CD14-positive monocyte (primary cell): ENCODE results near the gene SINHCAF. TPM values are rescaled to one million over a fixed set of nuclear protein-coding genes. Genes with fewer than 3 reads are reported as not detected.

Source experiments
- DNase-seq, 3 donors: peaks; one replicate each; pipeline ENCODE4 v3.0.0-alpha.2; 2011 to 2022
- H2AFZ ChIP-seq: 2 replicates; pipeline ENCODE4 v1.6.0; 2012; ENCODE audit warnings: mild to moderate bottlenecking, low read depth, low read length, inconsistent platforms; ENCODE audit not compliant: insufficient read depth, poor library complexity, severe bottlenecking
- H3K27ac ChIP-seq, 2 donors: 1 replicate in 1 of 2; 2 replicates in 1 of 2; pipeline ENCODE4 v1.5.1; 2012 to 2013; ENCODE audit warnings: low read length in 2 of 2, control low read depth in 1 of 2, inconsistent platforms in 1 of 2, low read depth in 1 of 2, mild to moderate bottlenecking in 1 of 2
- H3K27me3 ChIP-seq, 2 donors: one replicate each; pipeline versions ENCODE4 v1.6.0 to v1.6.1; 2011 to 2013; ENCODE audit warnings: low read length in 2 of 2; ENCODE audit not compliant: control insufficient read depth in 2 of 2, insufficient read depth in 2 of 2
- H3K36me3 ChIP-seq, 2 donors: replicated peaks in 1 of 2; 1 replicate in 1 of 2; 2 replicates in 1 of 2; pipeline versions ENCODE4 v1.5.1 to v1.6.1; 2012 to 2013; ENCODE audit warnings: low read length in 2 of 2, control low read depth in 1 of 2, inconsistent platforms in 1 of 2, mild to moderate bottlenecking in 1 of 2; ENCODE audit not compliant: insufficient read depth in 2 of 2, control insufficient read depth in 1 of 2
- H3K4me1 ChIP-seq, 2 donors: 1 replicate in 1 of 2; 2 replicates in 1 of 2; pipeline versions ENCODE4 v1.5.1 to v1.6.1; 2012 to 2013; ENCODE audit warnings: low read length in 2 of 2, control low read depth in 1 of 2, inconsistent platforms in 1 of 2, mild to moderate bottlenecking in 1 of 2, moderate library complexity in 1 of 2; ENCODE audit not compliant: insufficient read depth in 2 of 2, control insufficient read depth in 1 of 2
- H3K4me2 ChIP-seq: replicated peaks from 2 replicates; pipeline ENCODE3; 2012; ENCODE audit warnings: low read length, moderate library complexity, mild to moderate bottlenecking; ENCODE audit not compliant: poor library complexity, severe bottlenecking; ENCODE audit errors: extremely low read depth
- H3K4me3 ChIP-seq, 3 experiments: fragments of 200-600 bp in 1 of 3; sonication (generic) in 1 of 3; replicated peaks in 1 of 3; 1 replicate in 2 of 3; 2 replicates in 1 of 3; pipeline ENCODE4 v1.5.1; 2011 to 2013; ENCODE audit warnings: low read length in 3 of 3, mild to moderate bottlenecking in 3 of 3, control low read depth in 2 of 3, low read depth in 2 of 3, inconsistent platforms in 1 of 3, moderate library complexity in 1 of 3
- H3K79me2 ChIP-seq: 2 replicates; pipeline ENCODE4 v1.6.0; 2012; ENCODE audit warnings: mild to moderate bottlenecking, control low read depth, inconsistent platforms, low read length, moderate library complexity; ENCODE audit not compliant: insufficient read depth
- H3K9ac ChIP-seq: 2 replicates; pipeline ENCODE4 v1.6.0; 2017; ENCODE audit warnings: low read length, mild to moderate bottlenecking; ENCODE audit not compliant: insufficient read depth, poor library complexity, severe bottlenecking
- H3K9me3 ChIP-seq, 2 donors: replicated peaks in 1 of 2; 1 replicate in 1 of 2; 2 replicates in 1 of 2; pipeline versions ENCODE4 v1.5.1 to v1.6.1; 2012 to 2013; ENCODE audit warnings: low read length in 2 of 2, control low read depth in 1 of 2; ENCODE audit not compliant: control insufficient read depth in 1 of 2, insufficient read depth in 1 of 2
- H4K20me1 ChIP-seq: 2 replicates; pipeline ENCODE4 v1.6.0; 2012; ENCODE audit warnings: mild to moderate bottlenecking, low read length, control low read depth, moderate library complexity; ENCODE audit not compliant: insufficient read depth
- H3K27ac Mint-ChIP-seq, 7 donors: one replicate each; pipeline ENCODE4 v1.8.0; 2020; ENCODE audit warnings: mild to moderate bottlenecking in 7 of 7, mixed read lengths in 7 of 7, moderate library complexity in 6 of 7, inconsistent platforms in 2 of 7
- H3K27me3 Mint-ChIP-seq, 3 donors: one replicate each; pipeline ENCODE4 v1.8.0; 2021 to 2022; ENCODE audit warnings: low read depth in 3 of 3, mild to moderate bottlenecking in 3 of 3, mixed read lengths in 3 of 3, moderate library complexity in 3 of 3, inconsistent platforms in 1 of 3
- H3K36me3 Mint-ChIP-seq, 2 donors: one replicate each; pipeline ENCODE4 v1.8.0; 2020; ENCODE audit warnings: mixed read lengths in 2 of 2, inconsistent platforms in 1 of 2, mild to moderate bottlenecking in 1 of 2
- H3K4me1 Mint-ChIP-seq: one replicate; pipeline ENCODE4 v1.8.0; 2020; ENCODE audit warnings: mild to moderate bottlenecking, mixed read lengths
- H3K4me3 Mint-ChIP-seq, 2 donors: one replicate each; pipeline ENCODE4 v1.8.0; 2020; ENCODE audit warnings: mild to moderate bottlenecking in 2 of 2, mixed read lengths in 2 of 2, moderate library complexity in 1 of 2
- H3K9me3 Mint-ChIP-seq, 7 donors: one replicate each; pipeline ENCODE4 v1.8.0; 2020 to 2022; ENCODE audit warnings: mixed read lengths in 7 of 7, mild to moderate bottlenecking in 6 of 7, moderate library complexity in 6 of 7, inconsistent platforms in 2 of 7
- WGBS: methylation state at CpG from one replicate; pipeline ENCODE4 v1.1.5; 2013; ENCODE audit warnings: missing lambda C conversion rate; ENCODE audit not compliant: insufficient coverage; 5-methylcytosine and 5-hydroxymethylcytosine counted together
- intact Hi-C, 2 donors: fragments of 100-400 bp; cut with micrococcal nuclease; formaldehyde crosslinking; loops; one replicate each; pipeline versions ENCODE4 v1.15.0 to v1.15.1; 2023
- polyA plus RNA-seq, 3 donors: library from polyadenylated mRNA; depleted of rRNA in 1 of 3; unstranded in 2 of 3; stranded (reverse) in 1 of 3; fragments of 300-500 nt in 2 of 3; fragments of >200 nt in 1 of 3; fragmentation: Illumina TruSeq in 2 of 3; gene quantifications; 1 replicate in 2 of 3; 2 replicates in 1 of 3; pipeline ENCODE4 v1.2.3, GENCODE V29; 2012 to 2021
- TF ChIP-seq, protein P1 (sequence below): fragments of 200-600 bp; IDR thresholded peaks from one replicate; pipeline ENCODE4 v1.8.0; 2022; ENCODE audit warnings: antibody characterized with exemption, mild to moderate bottlenecking

Gene SINHCAF
- polyA plus RNA-seq, 3 donors = 14.2 to 20.2 (median 20.1) TPM

DNA sequence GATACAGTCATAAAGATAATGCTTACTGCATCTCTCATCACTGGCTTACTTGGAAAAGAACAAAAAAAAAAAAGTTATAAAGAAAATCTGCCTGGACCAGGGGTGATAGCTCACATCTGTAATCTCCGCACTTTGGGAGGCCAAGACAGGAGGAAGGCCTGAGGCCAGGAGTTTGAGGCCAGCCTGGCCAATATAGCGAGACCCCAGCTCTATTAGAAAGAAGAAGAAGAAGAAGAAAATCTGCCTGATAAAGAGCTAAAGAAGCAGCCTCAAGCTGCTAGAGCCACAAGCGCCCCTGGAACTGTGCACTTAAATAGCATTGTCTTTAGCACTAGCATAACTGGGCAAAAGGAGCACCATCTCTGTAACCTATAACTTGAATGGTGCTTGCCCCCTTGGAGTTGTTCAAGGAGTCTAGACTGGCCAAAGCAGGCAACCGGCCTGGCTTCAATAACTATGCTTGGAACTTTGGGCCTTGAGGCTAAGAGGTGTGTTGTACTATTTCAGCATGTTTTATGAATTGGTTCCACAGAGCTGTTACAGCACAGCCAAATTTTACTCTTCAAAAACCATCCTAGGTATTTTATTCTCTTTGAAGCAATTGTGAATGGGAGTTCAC is 53.2 kb downstream of the SINHCAF start:
- H3K4me1 ChIP-seq = no peaks in the 10 kb centered on the region
- H3K36me3 Mint-ChIP-seq = peaks cover 12 to 18% of the 10 kb centered on the region in 2 donors
- no peak overlapping the region for H3K27ac ChIP-seq
- no peak for DNase-seq
- no peaks in the 10 kb centered on the region for H3K4me1 Mint-ChIP-seq
- no peaks in the 10 kb centered on the region for H3K9me3 ChIP-seq
- H3K4me2 ChIP-seq = no peak overlapping the region
- no peaks in the 10 kb centered on the region for H3K79me2 ChIP-seq
- H4K20me1 ChIP-seq = no peaks in the 10 kb centered on the region
- H3K4me3 ChIP-seq = no peak overlapping the region
- no peak overlapping the region for H2AFZ ChIP-seq
- H3K4me3 Mint-ChIP-seq = no peak overlapping the region
- 100% methylated on average over 2 of the region's 4 CpGs for WGBS
- no peaks in the 10 kb centered on the region for H3K27me3 ChIP-seq
- H3K27ac Mint-ChIP-seq = no peak overlapping the region
- no peaks in the 10 kb centered on the region for H3K9me3 Mint-ChIP-seq
- H3K9ac ChIP-seq = no peak overlapping the region
- no peaks in the 10 kb centered on the region for H3K27me3 Mint-ChIP-seq
- H3K36me3 ChIP-seq = peaks cover 5 to 29% of the 10 kb centered on the region in 2 donors
- TF ChIP-seq, protein P1, sequence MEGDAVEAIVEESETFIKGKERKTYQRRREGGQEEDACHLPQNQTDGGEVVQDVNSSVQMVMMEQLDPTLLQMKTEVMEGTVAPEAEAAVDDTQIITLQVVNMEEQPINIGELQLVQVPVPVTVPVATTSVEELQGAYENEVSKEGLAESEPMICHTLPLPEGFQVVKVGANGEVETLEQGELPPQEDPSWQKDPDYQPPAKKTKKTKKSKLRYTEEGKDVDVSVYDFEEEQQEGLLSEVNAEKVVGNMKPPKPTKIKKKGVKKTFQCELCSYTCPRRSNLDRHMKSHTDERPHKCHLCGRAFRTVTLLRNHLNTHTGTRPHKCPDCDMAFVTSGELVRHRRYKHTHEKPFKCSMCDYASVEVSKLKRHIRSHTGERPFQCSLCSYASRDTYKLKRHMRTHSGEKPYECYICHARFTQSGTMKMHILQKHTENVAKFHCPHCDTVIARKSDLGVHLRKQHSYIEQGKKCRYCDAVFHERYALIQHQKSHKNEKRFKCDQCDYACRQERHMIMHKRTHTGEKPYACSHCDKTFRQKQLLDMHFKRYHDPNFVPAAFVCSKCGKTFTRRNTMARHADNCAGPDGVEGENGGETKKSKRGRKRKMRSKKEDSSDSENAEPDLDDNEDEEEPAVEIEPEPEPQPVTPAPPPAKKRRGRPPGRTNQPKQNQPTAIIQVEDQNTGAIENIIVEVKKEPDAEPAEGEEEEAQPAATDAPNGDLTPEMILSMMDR = no peak
- intact Hi-C loops = loop anchor here in 1 of 2 donors (5.0 kb wide), 1 partner anchor 425 kb away; no protein-coding TSS in a partner anchor

DNA sequence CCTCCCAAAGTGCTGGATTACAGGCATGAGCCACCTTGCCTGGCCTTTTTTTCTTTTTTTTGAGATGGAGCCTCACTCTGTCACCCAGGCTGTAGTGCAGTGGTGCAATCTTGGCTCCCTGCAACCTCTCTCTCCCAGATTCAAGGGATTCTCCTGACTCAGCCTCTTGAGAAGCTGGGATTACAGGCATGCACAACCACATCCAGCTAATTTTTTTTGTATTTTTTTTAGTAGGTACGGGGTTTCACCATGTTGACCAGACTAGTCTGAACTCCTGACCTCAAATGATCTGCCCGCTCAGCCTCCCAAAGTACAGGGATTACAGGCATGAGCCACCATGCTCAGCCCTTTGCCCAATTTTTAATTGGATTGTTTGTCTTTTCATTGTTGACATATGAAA is 58.0 kb downstream of the SINHCAF start:
- intact Hi-C loops = no loop called here
- WGBS = no CpG with 5 or more reads among the region's 2 CpGs
- H3K4me3 Mint-ChIP-seq = no peak overlapping the region

More for the DNA sequence above, 58.0 kb downstream of the SINHCAF start:
- no peak for DNase-seq
- Mint-ChIP-seq H3K36me3 (no peaks in the 10 kb centered on the region), H3K9me3 (peaks cover 0 to 2% (median 0%) of the 10 kb centered on the region in 7 donors), H3K27me3 (peaks cover 0 to 2% (median 1%) of the 10 kb centered on the region in 3 donors), H3K27ac (peak overlapping the region in 1 of 7 donors; percentile 23), H3K4me1 (no peaks in the 10 kb centered on the region)
- no peak overlapping the region for H3K4me3 ChIP-seq
- no peak overlapping the region for H2AFZ ChIP-seq
- no peaks in the 10 kb centered on the region for H3K9me3 ChIP-seq
- H3K79me2 ChIP-seq = no peaks in the 10 kb centered on the region
- H3K4me1 ChIP-seq = no peaks in the 10 kb centered on the region
- no peak overlapping the region for H3K9ac ChIP-seq
- no peaks in the 10 kb centered on the region for H3K27me3 ChIP-seq
- TF ChIP-seq, protein P1 = no peak
- no peak overlapping the region for H3K4me2 ChIP-seq
- no peaks in the 10 kb centered on the region for H3K36me3 ChIP-seq
- H4K20me1 ChIP-seq = no peaks in the 10 kb centered on the region
- no peak overlapping the region for H3K27ac ChIP-seq
